ENCODE measurements around the gene OR8H1.

Gene OR8H1

DNA sequence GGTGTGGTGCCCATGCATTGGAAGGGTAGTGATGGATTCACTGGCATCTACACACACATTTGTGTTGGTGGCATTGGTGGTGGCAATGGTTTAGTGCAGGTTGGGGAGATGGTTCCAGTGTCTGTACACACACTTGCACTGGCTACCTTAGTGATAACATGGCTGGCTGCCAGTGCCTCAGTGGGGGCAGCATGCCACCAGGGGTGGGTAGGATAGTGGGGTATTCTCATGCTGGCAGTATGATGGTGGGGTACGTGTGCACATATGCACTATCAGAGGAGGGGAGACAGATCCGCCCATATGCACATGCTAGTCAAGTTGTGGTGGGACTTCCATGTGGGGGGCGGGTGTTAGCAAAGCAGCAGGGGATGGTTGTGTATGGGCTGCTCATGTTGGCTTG is 15.8 kb upstream of the OR8H1 start:
- H3K27ac ChIP-seq = no peak overlapping the region
- no peaks in the 10 kb centered on the region for H3K4me1 ChIP-seq
- no peaks in the 10 kb centered on the region for H3K27me3 ChIP-seq
- H3K36me3 ChIP-seq = no peaks in the 10 kb centered on the region
- TF ChIP-seq, protein P1, sequence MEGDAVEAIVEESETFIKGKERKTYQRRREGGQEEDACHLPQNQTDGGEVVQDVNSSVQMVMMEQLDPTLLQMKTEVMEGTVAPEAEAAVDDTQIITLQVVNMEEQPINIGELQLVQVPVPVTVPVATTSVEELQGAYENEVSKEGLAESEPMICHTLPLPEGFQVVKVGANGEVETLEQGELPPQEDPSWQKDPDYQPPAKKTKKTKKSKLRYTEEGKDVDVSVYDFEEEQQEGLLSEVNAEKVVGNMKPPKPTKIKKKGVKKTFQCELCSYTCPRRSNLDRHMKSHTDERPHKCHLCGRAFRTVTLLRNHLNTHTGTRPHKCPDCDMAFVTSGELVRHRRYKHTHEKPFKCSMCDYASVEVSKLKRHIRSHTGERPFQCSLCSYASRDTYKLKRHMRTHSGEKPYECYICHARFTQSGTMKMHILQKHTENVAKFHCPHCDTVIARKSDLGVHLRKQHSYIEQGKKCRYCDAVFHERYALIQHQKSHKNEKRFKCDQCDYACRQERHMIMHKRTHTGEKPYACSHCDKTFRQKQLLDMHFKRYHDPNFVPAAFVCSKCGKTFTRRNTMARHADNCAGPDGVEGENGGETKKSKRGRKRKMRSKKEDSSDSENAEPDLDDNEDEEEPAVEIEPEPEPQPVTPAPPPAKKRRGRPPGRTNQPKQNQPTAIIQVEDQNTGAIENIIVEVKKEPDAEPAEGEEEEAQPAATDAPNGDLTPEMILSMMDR (IDR thresholded peaks at IDR 0.05) = no peak
- H3K4me3 ChIP-seq = no peak overlapping the region
- H3K9me3 ChIP-seq = peaks cover 0 to 5% (median 0%) of the 10 kb centered on the region in 3 donors
- intact Hi-C loops (cut with DNase I; ENCODE audit: low total_unique reads) = no loop called here
- DNase-seq = no peak

DNA sequence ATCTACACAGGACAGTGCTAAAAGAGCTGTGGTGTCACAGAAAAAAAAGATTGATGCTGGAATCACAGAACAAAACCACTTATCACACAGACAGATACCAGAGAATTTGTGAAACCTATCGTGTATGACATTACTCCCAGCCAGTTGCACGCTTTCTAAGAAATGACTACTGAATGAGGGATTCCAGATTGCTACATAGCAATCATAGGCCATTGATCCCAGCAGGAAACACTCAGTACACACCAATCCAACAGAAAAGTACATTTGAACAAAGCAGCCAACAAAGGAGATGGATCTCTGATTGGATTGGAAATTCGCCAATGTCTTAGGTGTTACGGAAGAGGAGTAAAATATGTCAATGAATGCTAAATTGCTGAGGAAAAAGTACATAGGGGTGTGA is 4.8 kb upstream of the OR8H1 start:
- Histone ChIP-seq H3K36me3 (no peaks in the 10 kb centered on the region), H3K27me3 (no peaks in the 10 kb centered on the region), H3K27ac (no peak overlapping the region), H3K4me1 (no peaks in the 10 kb centered on the region), H3K4me3 (no peak overlapping the region), H3K9me3 (no peaks in the 10 kb centered on the region)
- no peak for DNase-seq
- TF ChIP-seq, protein P1 (IDR thresholded peaks at IDR 0.05) = no peak
- intact Hi-C loops (cut with DNase I; ENCODE audit: low total_unique reads) = no loop called here

GRCh38 chr11:56273854-56274253 is 18.2 kb downstream of the OR8H1 start, which contains the start of gene OR5T1:
Gene OR5T1, plus strand, starts transcription at chr11:56274154. Its CDS starts 1,485 bp downstream, at chr11:56275639.
- intact Hi-C loops (cut with DNase I; ENCODE audit: low total_unique reads) = no loop called here
- Histone ChIP-seq H3K36me3 (no peaks in the 10 kb centered on the region), H3K4me3 (no peak within 1 kb of the TSS), H3K4me1 (no peaks in the 10 kb centered on the region), H3K9me3 (peaks cover 0 to 3% (median 0%) of the 10 kb centered on the region in 3 donors), H3K27me3 (no peaks in the 10 kb centered on the region), H3K27ac (no peak within 1 kb of the TSS)
- no peak for DNase-seq
- TF ChIP-seq, protein P1 (IDR thresholded peaks at IDR 0.05) = no peak

GRCh38 chr11:56271092-56271491 is 21.0 kb downstream of the OR8H1 start:
- Histone ChIP-seq H3K4me3 (no peak overlapping the region), H3K36me3 (no peaks in the 10 kb centered on the region), H3K4me1 (no peaks in the 10 kb centered on the region), H3K9me3 (peaks cover 0 to 4% (median 4%) of the 10 kb centered on the region in 3 donors), H3K27me3 (no peaks in the 10 kb centered on the region), H3K27ac (no peak overlapping the region)
- intact Hi-C loops (cut with DNase I; ENCODE audit: low total_unique reads) = no loop called here
- no peak for DNase-seq
- TF ChIP-seq, protein P1 (IDR thresholded peaks at IDR 0.05) = no peak

DNA sequence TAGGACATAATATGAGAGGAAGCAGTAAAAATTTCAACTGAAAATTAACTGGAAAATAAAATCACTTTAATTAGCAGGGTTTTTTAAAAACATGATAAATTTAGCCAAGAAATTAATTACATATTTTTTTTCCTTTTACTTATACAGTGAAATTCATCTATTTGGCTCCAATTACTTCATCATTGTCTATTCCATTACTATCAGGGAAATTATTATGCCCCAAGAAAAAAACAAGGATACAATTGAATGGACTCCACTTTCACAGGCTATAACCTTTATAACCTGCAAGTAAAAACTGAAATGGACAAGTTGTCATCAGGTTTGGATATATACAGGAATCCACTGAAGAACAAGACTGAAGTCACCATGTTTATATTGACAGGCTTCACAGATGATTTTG is 40.1 kb downstream of the OR8H1 start, which contains the start of gene OR5T3:
Gene OR5T3 (plus strand): TSS at position 301 of the 400 bp plus-strand sequence. CDS start 0 bp downstream, at position 301.
- intact Hi-C loops (cut with DNase I; ENCODE audit: low total_unique reads) = no loop called here
- Histone ChIP-seq H3K27ac (no peak within 1 kb of the TSS), H3K27me3 (no peaks in the 10 kb centered on the region), H3K4me3 (no peak within 1 kb of the TSS), H3K36me3 (no peaks in the 10 kb centered on the region), H3K4me1 (no peaks in the 10 kb centered on the region), H3K9me3 (no peaks in the 10 kb centered on the region)
- no peak for DNase-seq
- TF ChIP-seq, protein P1 (IDR thresholded peaks at IDR 0.05) = no peak

Data from tibial artery (tissue), 4 donors.